ENCODE measurements around the gene LAG3. TPM values are rescaled to one million over a fixed set of nuclear protein-coding genes. Genes with fewer than 3 reads are reported as not detected.
A peak's percentile ranks its signal among the peaks of the same experiment; 100 is the strongest.

Gene LAG3
- total RNA-seq, 1 experiment from 2014 or later: 2.2 TPM

- WGBS (ENCODE audit: extremely low coverage, insufficient read length, low lambda C conversion rate): no CpG with 5 or more reads among the region's 4 CpGs
- H3K14ac ChIP-seq (ENCODE audit: insufficient read depth, low read length): peak overlapping the region; percentile 24
- peak overlapping the region; percentile 31 for H2AK5ac ChIP-seq (ENCODE audit: insufficient read length, low read length)
- peak overlapping the region; percentile 85 for H3K18ac ChIP-seq (ENCODE audit: insufficient read length, low read depth, low read length)
- no peak overlapping the region for H4K91ac ChIP-seq (ENCODE audit: insufficient read length, low read depth, low read length)
- H3K79me2 ChIP-seq (ENCODE audit: insufficient read depth, low read length): peaks cover 9% of the 10 kb centered on the region; the same call in 1 of the 2 replicates
- Mint-ChIP-seq H3K4me1 (peaks cover 46 to 61% of the 10 kb centered on the region in 2 experiments), H3K36me3 (ENCODE audit: insufficient read depth in 1 of 3, low read depth in 3 of 3) (peaks cover 2 to 5% (median 4%) of the 10 kb centered on the region in 3 experiments; a peak in 5 of 7 replicates), H3K27ac (peak overlapping the region in 2 of 3 experiments; percentile 92 to 93; a peak in 6 of 7 replicates), H3K27me3 (ENCODE audit: low read depth) (peaks cover 3% of the 10 kb centered on the region), H3K4me3 (peak overlapping the region; percentile 17 to 69; a peak in 2 of 5 replicates), H3K9me3 (no peaks in the 10 kb centered on the region)
- H4K20me1 ChIP-seq (ENCODE audit: control insufficient read depth, insufficient read depth, insufficient read length): no peaks in the 10 kb centered on the region
- no peak overlapping the region for H3K56ac ChIP-seq (ENCODE audit: insufficient read length, low read depth, low read length)
- H3K27me3 ChIP-seq (ENCODE audit: insufficient read depth, low read length): no peaks in the 10 kb centered on the region
- H3K4me2 ChIP-seq (ENCODE audit: insufficient read depth, insufficient read length, low read length): peak overlapping the region; percentile 8
- H3K9me3 ChIP-seq (ENCODE audit: control insufficient read depth, low read depth, low read length): no peaks in the 10 kb centered on the region
- no peak overlapping the region for H4K8ac ChIP-seq (replicated peaks; ENCODE audit: insufficient read length, low read depth, low read length)
- no peak overlapping the region for H3K9ac ChIP-seq (ENCODE audit: extremely low read depth, insufficient read length, low read length)
- no peak overlapping the region for H3K23ac ChIP-seq (ENCODE audit: insufficient read length, low read depth, low read length)
- H2BK20ac ChIP-seq (ENCODE audit: low read depth, low read length, poor library complexity, severe bottlenecking): no peak overlapping the region
- H3K23me2 ChIP-seq (ENCODE audit: insufficient read length, low read depth, low read length, poor library complexity, severe bottlenecking): peaks cover 22% of the 10 kb centered on the region
- H2BK5ac ChIP-seq (ENCODE audit: insufficient read length, low read length): no peak overlapping the region
- no peak overlapping the region for H2AFZ ChIP-seq (ENCODE audit: low read length)
- DNase-seq: no peak
- peak overlapping the region; percentile 16 for H2BK12ac ChIP-seq (ENCODE audit: insufficient read length, low read depth, low read length)
- peaks cover 8% of the 10 kb centered on the region for H3K4me1 ChIP-seq (ENCODE audit: insufficient read depth, low read length)
- no peak overlapping the region for H4K5ac ChIP-seq (ENCODE audit: insufficient read length, low read depth, low read length)
- peak overlapping the region; percentile 41 for H2BK120ac ChIP-seq (ENCODE audit: low read depth, low read length, poor library complexity, severe bottlenecking)
- no peaks in the 10 kb centered on the region for H3K79me1 ChIP-seq (ENCODE audit: insufficient read depth, low read depth, low read length, poor library complexity, severe bottlenecking)
- TF ChIP-seq, protein P1, sequence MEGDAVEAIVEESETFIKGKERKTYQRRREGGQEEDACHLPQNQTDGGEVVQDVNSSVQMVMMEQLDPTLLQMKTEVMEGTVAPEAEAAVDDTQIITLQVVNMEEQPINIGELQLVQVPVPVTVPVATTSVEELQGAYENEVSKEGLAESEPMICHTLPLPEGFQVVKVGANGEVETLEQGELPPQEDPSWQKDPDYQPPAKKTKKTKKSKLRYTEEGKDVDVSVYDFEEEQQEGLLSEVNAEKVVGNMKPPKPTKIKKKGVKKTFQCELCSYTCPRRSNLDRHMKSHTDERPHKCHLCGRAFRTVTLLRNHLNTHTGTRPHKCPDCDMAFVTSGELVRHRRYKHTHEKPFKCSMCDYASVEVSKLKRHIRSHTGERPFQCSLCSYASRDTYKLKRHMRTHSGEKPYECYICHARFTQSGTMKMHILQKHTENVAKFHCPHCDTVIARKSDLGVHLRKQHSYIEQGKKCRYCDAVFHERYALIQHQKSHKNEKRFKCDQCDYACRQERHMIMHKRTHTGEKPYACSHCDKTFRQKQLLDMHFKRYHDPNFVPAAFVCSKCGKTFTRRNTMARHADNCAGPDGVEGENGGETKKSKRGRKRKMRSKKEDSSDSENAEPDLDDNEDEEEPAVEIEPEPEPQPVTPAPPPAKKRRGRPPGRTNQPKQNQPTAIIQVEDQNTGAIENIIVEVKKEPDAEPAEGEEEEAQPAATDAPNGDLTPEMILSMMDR (conservative IDR thresholded peaks at IDR 0.05): no peak
- peak overlapping the region; percentile 81 for H3T11ph ChIP-seq (ENCODE audit: low read length)
- no peak overlapping the region for H3K27ac ChIP-seq (ENCODE audit: insufficient read length, low read depth, low read length)
- H3K4ac ChIP-seq (ENCODE audit: low read depth, low read length): no peak overlapping the region; the same call in 1 of the 2 replicates
- no peak overlapping the region for H2BK15ac ChIP-seq (ENCODE audit: low read depth, low read length)
Measured at GRCh38 chr12:6763380-6763779, 8.9 kb upstream of the LAG3 start.
